Measurements from ENCODE around the gene THSD4. TPM values are rescaled to one million over a fixed set of nuclear protein-coding genes. Genes with fewer than 3 reads are reported as not detected.

THSD4 gene
- total and polyA plus RNA-seq, 2 of the 8 experiments (the other 6 are each of a cell fraction or from before 2014, with no cell fraction given): 2.5 to 6.2 TPM

DNA sequence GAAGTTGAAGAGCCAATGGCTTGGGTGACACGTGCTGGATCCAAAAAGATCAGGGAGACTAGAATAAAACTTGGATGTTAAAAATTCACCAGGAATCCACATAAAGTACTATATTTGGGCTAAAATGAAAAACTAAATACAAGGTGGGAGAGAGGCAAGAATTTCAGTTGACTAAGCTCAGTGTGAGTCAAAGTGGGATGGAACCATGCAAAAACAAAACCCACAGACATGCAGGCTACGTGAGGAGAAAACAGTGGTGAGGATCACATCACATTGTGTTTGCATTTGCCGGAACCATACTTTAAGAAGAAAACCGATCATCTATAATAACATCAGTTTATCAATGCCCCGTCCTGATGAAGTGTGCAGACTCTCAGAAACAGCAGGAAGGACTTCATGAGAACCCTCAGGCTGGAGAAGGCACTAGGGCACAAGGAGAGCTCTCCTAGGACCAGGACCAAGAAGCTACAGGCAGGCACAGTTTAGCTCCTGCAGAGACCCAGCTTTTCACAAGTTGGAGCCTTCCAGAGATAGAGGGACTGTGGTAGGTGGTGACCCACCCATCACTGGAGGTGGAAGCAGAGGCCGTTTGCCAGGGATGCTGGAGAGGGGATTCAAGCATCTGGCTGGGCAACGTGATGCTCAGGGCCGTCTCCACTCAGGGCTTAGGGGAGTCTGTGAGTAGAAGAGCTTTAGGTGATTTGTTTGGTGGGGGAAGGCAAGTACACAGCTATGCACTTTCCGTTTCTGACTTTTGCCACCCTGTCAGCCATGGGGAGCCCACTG lies 666.1 kb downstream of the THSD4 start:
- Histone ChIP-seq H4K5ac (ENCODE audit: insufficient read length, low read depth, low read length) (no peak overlapping the region), H3K23ac (ENCODE audit: insufficient read length) (no peak overlapping the region), H4K91ac (replicated peaks; ENCODE audit: insufficient read length, low read length) (no peak overlapping the region), H3K18ac (ENCODE audit: extremely low read depth, low read length) (no peak overlapping the region), H2BK20ac (ENCODE audit: low read length) (no peak overlapping the region), H3K27ac (ENCODE audit: low read depth, low read length) (no peak overlapping the region), H2BK12ac (ENCODE audit: low read depth, low read length) (no peak overlapping the region), H3K9ac (replicated peaks in 1 of 4; ENCODE audit: extremely low read depth in 1 of 4, low read depth in 3 of 4, low read length in 3 of 4) (no peak overlapping the region), H3K4ac (replicated peaks; ENCODE audit: insufficient read length, low read depth, low read length) (no peak overlapping the region), H3K27me3 (replicated peaks in 1 of 4; ENCODE audit: control insufficient read depth in 3 of 4, extremely low read depth in 1 of 4, insufficient read depth in 3 of 4, low read length in 3 of 4) (no peaks in the 10 kb centered on the region), H2BK5ac (ENCODE audit: low read depth, low read length) (no peak overlapping the region), H2AFZ (ENCODE audit: low read length) (no peak overlapping the region), H2AK5ac (ENCODE audit: low read depth, low read length) (no peak overlapping the region), H3K9me3 (ENCODE audit: insufficient read depth in 2 of 2, low read depth in 1 of 2, low read length in 1 of 2) (no peaks in the 10 kb centered on the region), H3K79me1 (ENCODE audit: low read depth, low read length) (no peaks in the 10 kb centered on the region), H4K20me1 (replicated peaks in 1 of 2; ENCODE audit: control insufficient read depth in 1 of 2, insufficient read depth in 2 of 2, low read length in 2 of 2) (no peaks in the 10 kb centered on the region), H2BK120ac (replicated peaks; ENCODE audit: low read depth, low read length) (no peak overlapping the region), H4K8ac (ENCODE audit: extremely low read depth, insufficient read depth, low read length) (no peak overlapping the region; the same call in 1 of the 2 replicates), H3K56ac (replicated peaks; ENCODE audit: insufficient read length, low read depth, low read length) (no peak overlapping the region), H3K4me3 (ENCODE audit: extremely low read depth in 1 of 4, insufficient read depth in 2 of 4, low read depth in 3 of 4, low read length in 4 of 4) (no peak overlapping the region), H3K23me2 (ENCODE audit: low read depth, low read length) (no peaks in the 10 kb centered on the region), H3K79me2 (ENCODE audit: control insufficient read depth in 1 of 2, insufficient read depth in 2 of 2, low read length in 2 of 2) (no peaks in the 10 kb centered on the region), H3K14ac (ENCODE audit: insufficient read length) (no peak overlapping the region), H2BK15ac (ENCODE audit: low read length) (no peak overlapping the region), H3K4me1 (replicated peaks in 1 of 4; ENCODE audit: control insufficient read depth in 3 of 4, insufficient read depth in 4 of 4, low read length in 3 of 4) (no peaks in the 10 kb centered on the region; a peak in 3 of 7 replicates), H3K4me2 (ENCODE audit: insufficient read depth in 1 of 2, low read depth in 2 of 2, low read length in 2 of 2) (no peak overlapping the region), H3K36me3 (ENCODE audit: control insufficient read depth in 2 of 4, insufficient read depth in 4 of 4, low read length in 3 of 4) (no peaks in the 10 kb centered on the region)
- DNase-seq (ENCODE audit: low read depth in 1 of 2, low spot score in 2 of 2) (no peak), FAIRE-seq (no peak)
- 86% methylated on average over 9 of the region's 9 CpGs; no CpG with 5 or more reads in 1 of the 2 experiments for WGBS, 2 experiments (ENCODE audit: extremely low coverage in 1 of 2, insufficient coverage in 1 of 2, insufficient read length in 1 of 2, insufficient replicate concordance in 2 of 2, low coverage in 1 of 2, low lambda C conversion rate in 2 of 2, missing lambda C conversion rate in 1 of 2)
- ChIA-PET CTCF (ENCODE audit: partially characterized antibody) (interaction anchor here (0.8 to 5.8 kb wide), 18 partner anchors 10 to 388 kb away, joined by 3 to 49 read pairs (median 4); no protein-coding TSS in a partner anchor), POLR2A (ENCODE audit: partially characterized antibody) (interaction anchor here (2.2 kb wide), 1 partner anchor 29 kb away, joined by 7 read pairs; no protein-coding TSS in a partner anchor)
- TF ChIP-seq, protein P1, sequence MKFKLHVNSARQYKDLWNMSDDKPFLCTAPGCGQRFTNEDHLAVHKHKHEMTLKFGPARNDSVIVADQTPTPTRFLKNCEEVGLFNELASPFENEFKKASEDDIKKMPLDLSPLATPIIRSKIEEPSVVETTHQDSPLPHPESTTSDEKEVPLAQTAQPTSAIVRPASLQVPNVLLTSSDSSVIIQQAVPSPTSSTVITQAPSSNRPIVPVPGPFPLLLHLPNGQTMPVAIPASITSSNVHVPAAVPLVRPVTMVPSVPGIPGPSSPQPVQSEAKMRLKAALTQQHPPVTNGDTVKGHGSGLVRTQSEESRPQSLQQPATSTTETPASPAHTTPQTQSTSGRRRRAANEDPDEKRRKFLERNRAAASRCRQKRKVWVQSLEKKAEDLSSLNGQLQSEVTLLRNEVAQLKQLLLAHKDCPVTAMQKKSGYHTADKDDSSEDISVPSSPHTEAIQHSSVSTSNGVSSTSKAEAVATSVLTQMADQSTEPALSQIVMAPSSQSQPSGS (IDR thresholded peaks at IDR 0.05; ENCODE audit: low read length): no peak
- TF ChIP-seq, protein P2, sequence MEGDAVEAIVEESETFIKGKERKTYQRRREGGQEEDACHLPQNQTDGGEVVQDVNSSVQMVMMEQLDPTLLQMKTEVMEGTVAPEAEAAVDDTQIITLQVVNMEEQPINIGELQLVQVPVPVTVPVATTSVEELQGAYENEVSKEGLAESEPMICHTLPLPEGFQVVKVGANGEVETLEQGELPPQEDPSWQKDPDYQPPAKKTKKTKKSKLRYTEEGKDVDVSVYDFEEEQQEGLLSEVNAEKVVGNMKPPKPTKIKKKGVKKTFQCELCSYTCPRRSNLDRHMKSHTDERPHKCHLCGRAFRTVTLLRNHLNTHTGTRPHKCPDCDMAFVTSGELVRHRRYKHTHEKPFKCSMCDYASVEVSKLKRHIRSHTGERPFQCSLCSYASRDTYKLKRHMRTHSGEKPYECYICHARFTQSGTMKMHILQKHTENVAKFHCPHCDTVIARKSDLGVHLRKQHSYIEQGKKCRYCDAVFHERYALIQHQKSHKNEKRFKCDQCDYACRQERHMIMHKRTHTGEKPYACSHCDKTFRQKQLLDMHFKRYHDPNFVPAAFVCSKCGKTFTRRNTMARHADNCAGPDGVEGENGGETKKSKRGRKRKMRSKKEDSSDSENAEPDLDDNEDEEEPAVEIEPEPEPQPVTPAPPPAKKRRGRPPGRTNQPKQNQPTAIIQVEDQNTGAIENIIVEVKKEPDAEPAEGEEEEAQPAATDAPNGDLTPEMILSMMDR (IDR thresholded peaks at IDR 0.05; ENCODE audit: control extremely low read depth in 1 of 3, insufficient read depth in 1 of 3, low read depth in 1 of 3, low read length in 3 of 3): no peak
- no peak for TF ChIP-seq POLR2AphosphoS5 (IDR thresholded peaks at IDR 0.05; ENCODE audit: low read depth, low read length)
- TF ChIP-seq TEAD4 (IDR thresholded peaks at IDR 0.05; ENCODE audit: low read depth, low read length): no peak
- TF ChIP-seq FOSL1 (IDR thresholded peaks at IDR 0.05; ENCODE audit: insufficient read depth, low read depth, low read length): no peak
- TF ChIP-seq JUN (IDR thresholded peaks at IDR 0.05; ENCODE audit: low read depth, low read length): no peak
- TF ChIP-seq PHF8 (conservative IDR thresholded peaks at IDR 0.05; ENCODE audit: low read depth, low read length): no peak
- no peak for TF ChIP-seq ASH2L (IDR thresholded peaks at IDR 0.05; ENCODE audit: low read length)

Data from H1 (cell line).